HEK293 (cell line): ENCODE results near the gene CABLES2.

Experiments
- BCL11B ChIP-seq: fragments of 450-650 bp; formaldehyde crosslinking; IDR thresholded peaks from 2 replicates; pipeline ENCODE4 v1.5.1; 2016; ENCODE audit warnings: low read depth, missing biosample characterization, missing genetic modification characterization
- BCL6B ChIP-seq: fragments of 450-650 bp; formaldehyde crosslinking; IDR thresholded peaks from 2 replicates; pipeline ENCODE4 v1.5.1; 2017; ENCODE audit warnings: missing biosample characterization, missing genetic modification characterization
- GFI1B ChIP-seq: fragments of 450-650 bp; formaldehyde crosslinking; IDR thresholded peaks from 2 replicates; pipeline ENCODE4 v1.5.1; 2016; ENCODE audit warnings: missing biosample characterization, missing genetic modification characterization
- GLI2 ChIP-seq: fragments of 450-650 bp; formaldehyde crosslinking; IDR thresholded peaks from 2 replicates; pipeline ENCODE4; 2017; ENCODE audit warnings: missing biosample characterization, missing genetic modification characterization, low read depth, borderline replicate concordance
- GLIS1 ChIP-seq: fragments of 450-650 bp; formaldehyde crosslinking; IDR thresholded peaks from 2 replicates; pipeline ENCODE4 v1.5.1; 2016; ENCODE audit warnings: missing biosample characterization, missing genetic modification characterization
- HOXC10 ChIP-seq: sonication (generic); formaldehyde crosslinking; IDR thresholded peaks from 2 replicates; pipeline ENCODE4 v1.8.1; 2023; ENCODE audit warnings: mild to moderate bottlenecking, missing genetic modification reagents
- OVOL3 ChIP-seq: fragments of 450-650 bp; formaldehyde crosslinking; IDR thresholded peaks from 2 replicates; pipeline ENCODE4 v1.5.1; 2016; ENCODE audit warnings: missing biosample characterization, missing genetic modification characterization
- SALL2 ChIP-seq: fragments of 450-650 bp; formaldehyde crosslinking; IDR thresholded peaks from 2 replicates; pipeline ENCODE4 v1.5.0; 2017; ENCODE audit warnings: missing biosample characterization, mild to moderate bottlenecking, missing genetic modification characterization, borderline replicate concordance
- SCRT1 ChIP-seq: fragments of 450-650 bp; formaldehyde crosslinking; IDR thresholded peaks from 2 replicates; pipeline ENCODE4 v1.5.1; 2016; ENCODE audit warnings: missing biosample characterization, missing genetic modification characterization, borderline replicate concordance
- TRIM28 ChIP-seq: IDR thresholded peaks from 2 replicates; pipeline ENCODE4 v1.6.1; 2011; ENCODE audit warnings: low read length, control low read depth, borderline replicate concordance
- WT1 ChIP-seq: fragments of 450-650 bp; formaldehyde crosslinking; IDR thresholded peaks from 2 replicates; pipeline ENCODE4 v1.5.1; 2016; ENCODE audit warnings: missing biosample characterization, missing genetic modification characterization
- ZBTB21 ChIP-seq: fragments of 450-650 bp; formaldehyde crosslinking; IDR thresholded peaks from 2 replicates; pipeline ENCODE4 v1.5.1; 2017; ENCODE audit warnings: missing biosample characterization, missing genetic modification characterization
- ZFHX2 ChIP-seq: fragments of 450-650 bp; formaldehyde crosslinking; conservative IDR thresholded peaks from 2 replicates; pipeline ENCODE4 v1.5.1; 2016; ENCODE audit warnings: missing biosample characterization, missing genetic modification characterization
- ZNF10 ChIP-seq: fragments of 450-650 bp; formaldehyde crosslinking; IDR thresholded peaks from 2 replicates; pipeline ENCODE4 v1.5.1; 2017; ENCODE audit warnings: missing biosample characterization, missing genetic modification characterization
- ZNF121 ChIP-seq: fragments of 450-650 bp; formaldehyde crosslinking; IDR thresholded peaks from 2 replicates; pipeline ENCODE4 v1.5.1; 2016; ENCODE audit warnings: missing biosample characterization, missing genetic modification characterization
- ZNF175 ChIP-seq: fragments of 450-650 bp; formaldehyde crosslinking; IDR thresholded peaks from 2 replicates; pipeline ENCODE4 v1.5.1; 2016; ENCODE audit warnings: missing biosample characterization, missing genetic modification characterization
- ZNF266 ChIP-seq: fragments of 450-650 bp; formaldehyde crosslinking; IDR thresholded peaks from 2 replicates; pipeline ENCODE4 v1.5.1; 2016; ENCODE audit warnings: missing biosample characterization, missing genetic modification characterization, low read depth
- ZNF274 ChIP-seq, 2 experiments: fragments of 200-500 bp in 1 of 2; fragments of 450-650 bp in 1 of 2; sonication (Bioruptor generic) in 1 of 2; formaldehyde crosslinking in 1 of 2; IDR thresholded peaks; 2 replicates each; pipeline versions ENCODE4 v1.5.1 to v1.6.1; 2014 to 2016; ENCODE audit warnings: borderline replicate concordance in 1 of 2, inconsistent platforms in 1 of 2, low read length in 1 of 2, missing biosample characterization in 1 of 2, missing genetic modification characterization in 1 of 2
- ZNF324 ChIP-seq: fragments of 450-650 bp; formaldehyde crosslinking; IDR thresholded peaks from 2 replicates; pipeline ENCODE4 v1.5.1; 2016; ENCODE audit warnings: missing biosample characterization, missing genetic modification characterization
- ZNF350 ChIP-seq: fragments of 450-650 bp; formaldehyde crosslinking; IDR thresholded peaks from 2 replicates; pipeline ENCODE4 v1.5.0; 2017; ENCODE audit warnings: missing biosample characterization, mild to moderate bottlenecking, missing genetic modification characterization
- ZNF433 ChIP-seq: fragments of 450-650 bp; formaldehyde crosslinking; IDR thresholded peaks from 2 replicates; pipeline ENCODE4 v1.5.1; 2016; ENCODE audit warnings: missing biosample characterization, missing genetic modification characterization, low read depth
- ZNF473 ChIP-seq: fragments of 450-650 bp; formaldehyde crosslinking; IDR thresholded peaks from 2 replicates; pipeline ENCODE4 v1.5.1; 2017; ENCODE audit warnings: missing biosample characterization, missing genetic modification characterization
- ZNF514 ChIP-seq: fragments of 450-650 bp; formaldehyde crosslinking; IDR thresholded peaks from 2 replicates; pipeline ENCODE4 v1.5.1; 2016; ENCODE audit warnings: missing biosample characterization, missing genetic modification characterization
- ZNF518A ChIP-seq: fragments of 450-650 bp; formaldehyde crosslinking; conservative IDR thresholded peaks from 2 replicates; pipeline ENCODE4 v1.5.1; 2016; ENCODE audit warnings: low read depth, missing biosample characterization, missing genetic modification characterization
- ZNF548 ChIP-seq: fragments of 450-650 bp; formaldehyde crosslinking; IDR thresholded peaks from 2 replicates; pipeline ENCODE4 v1.5.1; 2016; ENCODE audit warnings: missing biosample characterization, missing genetic modification characterization
- ZNF558 ChIP-seq: fragments of 450-650 bp; formaldehyde crosslinking; IDR thresholded peaks from 2 replicates; pipeline ENCODE4 v1.5.1; 2016; ENCODE audit warnings: missing biosample characterization, missing genetic modification characterization
- ZNF560 ChIP-seq: fragments of 450-650 bp; formaldehyde crosslinking; IDR thresholded peaks from 2 replicates; pipeline ENCODE4 v1.5.1; 2017; ENCODE audit warnings: missing biosample characterization, missing genetic modification characterization, borderline replicate concordance
- ZNF596 ChIP-seq: fragments of 450-650 bp; IDR thresholded peaks from 2 replicates; pipeline ENCODE4 v1.5.0; 2018; ENCODE audit warnings: missing biosample characterization, mild to moderate bottlenecking, missing genetic modification characterization, moderate library complexity
- ZNF626 ChIP-seq: fragments of 450-650 bp; sonication (Bioruptor Pico); formaldehyde crosslinking; IDR thresholded peaks from 2 replicates; pipeline ENCODE4 v1.5.1; 2018; ENCODE audit warnings: missing biosample characterization, missing genetic modification characterization, inconsistent platforms
- ZNF76 ChIP-seq: fragments of 450-650 bp; formaldehyde crosslinking; IDR thresholded peaks from 2 replicates; pipeline ENCODE4; 2016; ENCODE audit warnings: low read depth, missing biosample characterization, missing genetic modification characterization, borderline replicate concordance
- ZNF776 ChIP-seq: fragments of 450-650 bp; formaldehyde crosslinking; IDR thresholded peaks from 2 replicates; pipeline ENCODE4 v1.5.0; 2017; ENCODE audit warnings: missing biosample characterization, missing genetic modification characterization, borderline replicate concordance
- ZNF785 ChIP-seq: fragments of 450-650 bp; formaldehyde crosslinking; IDR thresholded peaks from 2 replicates; pipeline ENCODE4 v1.5.1; 2016; ENCODE audit warnings: missing biosample characterization, missing genetic modification characterization
- ZNF791 ChIP-seq: fragments of 450-650 bp; formaldehyde crosslinking; IDR thresholded peaks from 2 replicates; pipeline ENCODE4 v1.5.1; 2016; ENCODE audit warnings: missing biosample characterization, missing genetic modification characterization
- ZSCAN30 ChIP-seq: fragments of 450-650 bp; IDR thresholded peaks from 2 replicates; pipeline ENCODE4 v1.5.1; 2018; ENCODE audit warnings: missing biosample characterization, mild to moderate bottlenecking, missing genetic modification characterization, moderate library complexity
- TF ChIP-seq, protein P1 (sequence below): fragments of 450-650 bp; formaldehyde crosslinking; IDR thresholded peaks from 2 replicates; pipeline ENCODE4 v1.5.1; 2016; ENCODE audit warnings: missing biosample characterization, missing genetic modification characterization

Gene CABLES2

GRCh38 chr20:62407221-62407992 is at the start of gene CABLES2 (continued):
- TF ChIP-seq GFI1B (no peak), ZNF596 (0 out of 2 replicates have a peak, but pooled peaks have one; percentile 5), ZNF433 (tag by site-specific recombination) (no peak), ZSCAN30 (peak; percentile 88), ZNF10 (peak; percentile 70; the same call in 1 of the 2 replicates), ZNF274 (IDR thresholded peaks at IDR 0.05; ENCODE audit: low read length) (no peak), ZNF274 (tag by site-specific recombination; IDR thresholded peaks at IDR 0.05; ENCODE audit: borderline replicate concordance) (no peak), BCL11B (tag by site-specific recombination) (no peak), OVOL3 (tag by site-specific recombination) (no peak), SCRT1 (tag by site-specific recombination) (no peak), ZNF266 (tag by site-specific recombination) (no peak), ZNF518A (no peak), ZNF324 (tag by site-specific recombination) (peak; percentile 89), ZNF350 (tag by site-specific recombination) (no peak), ZNF175 (tag by site-specific recombination) (no peak), ZNF514 (tag by site-specific recombination) (no peak), ZNF558 (tag by site-specific recombination) (no peak), WT1 (tag by site-specific recombination) (peak; percentile 60), ZNF785 (tag by site-specific recombination) (peak; percentile 91), HOXC10 (CRISPR knock-in tag) (no peak), ZNF776 (no peak), GLIS1 (tag by site-specific recombination) (peak; percentile 59), SALL2 (tag by site-specific recombination) (no peak), ZNF791 (tag by site-specific recombination) (no peak), ZFHX2 (tag by site-specific recombination) (peak; percentile 85), ZNF76 (tag by site-specific recombination) (peak; percentile 80), ZNF548 (tag by site-specific recombination) (no peak), BCL6B (tag by site-specific recombination) (no peak), GLI2 (tag by site-specific recombination) (no peak), ZNF473 (no peak), ZNF121 (tag by site-specific recombination) (peak; percentile 72; the same call in 1 of the 2 replicates), ZNF626 (tag by site-specific recombination) (no peak), ZNF560 (no peak), TRIM28 (no peak), ZBTB21 (no peak)
- TF ChIP-seq, protein P1, sequence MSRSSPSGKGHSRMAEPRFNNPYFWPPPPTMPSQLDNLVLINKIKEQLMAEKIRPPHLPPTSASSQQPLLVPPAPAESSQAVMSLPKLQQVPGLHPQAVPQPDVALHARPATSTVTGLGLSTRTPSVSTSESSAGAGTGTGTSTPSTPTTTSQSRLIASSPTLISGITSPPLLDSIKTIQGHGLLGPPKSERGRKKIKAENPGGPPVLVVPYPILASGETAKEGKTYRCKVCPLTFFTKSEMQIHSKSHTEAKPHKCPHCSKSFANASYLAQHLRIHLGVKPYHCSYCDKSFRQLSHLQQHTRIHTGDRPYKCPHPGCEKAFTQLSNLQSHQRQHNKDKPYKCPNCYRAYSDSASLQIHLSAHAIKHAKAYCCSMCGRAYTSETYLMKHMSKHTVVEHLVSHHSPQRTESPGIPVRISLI (tag by site-specific recombination) = no peak
